A673 (cell line): Measurements from ENCODE around the gene TMEM43.

ENCODE experiments used
- CTCF ChIP-seq: fragments of 300-800, 200-600 bp; sonication (generic); conservative IDR thresholded peaks from 2 replicates; pipeline ENCODE4 v1.5.1; 2017; ENCODE audit warnings: low read depth, mild to moderate bottlenecking, antibody characterized with exemption, low read length, moderate library complexity, mixed read lengths
- EZH2 ChIP-seq: fragments of 200-600 bp; sonication (generic); IDR thresholded peaks from 2 replicates; pipeline ENCODE4 v1.6.1; 2017; ENCODE audit warnings: borderline replicate concordance, low read depth, mild to moderate bottlenecking, mixed read lengths, antibody characterized with exemption, low read length; ENCODE audit not compliant: poor library complexity, severe bottlenecking

GRCh38 chr3:14148041-14148985 lies 23.5 kb downstream of the TMEM43 start:
- no peak for TF ChIP-seq CTCF
- no peak for TF ChIP-seq EZH2
